Endodermal cell (in vitro differentiated cells): ENCODE measurements around the gene EOLA2. TPM values are rescaled to one million over a fixed set of nuclear protein-coding genes. Genes with fewer than 3 reads are reported as not detected.
"Not testable (repeated sequence)": the region's sequence is repeated elsewhere in the genome, so short reads cannot be mapped to it uniquely, and the experiment has no call there.

Experiments used
- DNase-seq: peaks from one replicate; pipeline ENCODE4 v3.0.0-alpha.2; 2017
- H3K27ac ChIP-seq: 2 replicates; pipeline ENCODE4 v1.5.1; 2013; ENCODE audit warnings: mild to moderate bottlenecking, low read depth, low read length, moderate library complexity
- H3K27me3 ChIP-seq: 2 replicates; pipeline ENCODE4 v1.6.1; 2013; ENCODE audit warnings: mild to moderate bottlenecking, low read length, moderate library complexity; ENCODE audit not compliant: insufficient read depth, control insufficient read depth, poor library complexity, severe bottlenecking
- H3K36me3 ChIP-seq: 2 replicates; pipeline ENCODE4 v1.7.0; 2013; ENCODE audit warnings: mild to moderate bottlenecking, low read length, moderate library complexity; ENCODE audit not compliant: control insufficient read depth, insufficient read depth
- H3K4me1 ChIP-seq: one replicate; pipeline ENCODE4 v1.7.0; 2013; ENCODE audit warnings: low read length; ENCODE audit not compliant: control insufficient read depth, insufficient read depth
- H3K4me3 ChIP-seq: 2 replicates; pipeline ENCODE4 v1.5.1; 2013; ENCODE audit warnings: mild to moderate bottlenecking, low read length, moderate library complexity
- H3K9ac ChIP-seq: 2 replicates; pipeline ENCODE4 v1.6.1; 2013; ENCODE audit warnings: mild to moderate bottlenecking, low read length, moderate library complexity; ENCODE audit not compliant: poor library complexity, severe bottlenecking; ENCODE audit errors: extremely low read depth
- H3K9me3 ChIP-seq: 2 replicates; pipeline ENCODE4 v1.6.1; 2013; ENCODE audit warnings: mild to moderate bottlenecking, low read length, moderate library complexity; ENCODE audit not compliant: control insufficient read depth
- H3K27ac Mint-ChIP-seq: 2 replicates; pipeline ENCODE4 v1.8.0; 2020; ENCODE audit warnings: mixed read lengths
- H3K27me3 Mint-ChIP-seq: 2 replicates; pipeline ENCODE4 v1.8.0; 2021; ENCODE audit warnings: mild to moderate bottlenecking, mixed read lengths; ENCODE audit not compliant: insufficient read depth
- H3K36me3 Mint-ChIP-seq: 2 replicates; pipeline ENCODE4 v1.8.0; 2020; ENCODE audit warnings: low read depth, mixed read lengths
- H3K4me1 Mint-ChIP-seq: 2 replicates; pipeline ENCODE4 v1.8.0; 2020; ENCODE audit warnings: mixed read lengths
- H3K4me3 Mint-ChIP-seq: 2 replicates; pipeline ENCODE4 v1.8.0; 2020; ENCODE audit warnings: mild to moderate bottlenecking, moderate library complexity, mixed read lengths
- H3K9me3 Mint-ChIP-seq: 2 replicates; pipeline ENCODE4 v1.8.0; 2020; ENCODE audit warnings: mild to moderate bottlenecking, mixed read lengths
- WGBS, 2 experiments: methylation state at CpG; one replicate each; pipeline versions ENCODE4 v1.1.5 to v1.1.7; 2013; ENCODE audit warnings: missing lambda C conversion rate in 2 of 2, mixed read lengths in 1 of 2; ENCODE audit not compliant: insufficient coverage in 1 of 2, insufficient read length in 1 of 2; 5-methylcytosine and 5-hydroxymethylcytosine counted together
- total RNA-seq, 2 donors: library from RNA; stranded (reverse); fragmentation: NEBNext Ultra II Directional in 1 of 2; extraction: Animal tissue kit (Norgen Biotek cat#: 25700) in 1 of 2; gene quantifications; 2 replicates in 1 of 2; 3 replicates in 1 of 2; pipeline ENCODE4 v1.2.1, GENCODE V29; 2021
- TF ChIP-seq, protein P1 (sequence below): fragments of 200-600 bp; sonication (generic); conservative IDR thresholded peaks from 2 replicates; pipeline ENCODE4 v1.5.0; 2021; ENCODE audit warnings: antibody characterized with exemption, mild to moderate bottlenecking

Gene EOLA2
- total RNA-seq, 2 donors from 2014 or later, result 24.0 to 37.1 TPM

DNA sequence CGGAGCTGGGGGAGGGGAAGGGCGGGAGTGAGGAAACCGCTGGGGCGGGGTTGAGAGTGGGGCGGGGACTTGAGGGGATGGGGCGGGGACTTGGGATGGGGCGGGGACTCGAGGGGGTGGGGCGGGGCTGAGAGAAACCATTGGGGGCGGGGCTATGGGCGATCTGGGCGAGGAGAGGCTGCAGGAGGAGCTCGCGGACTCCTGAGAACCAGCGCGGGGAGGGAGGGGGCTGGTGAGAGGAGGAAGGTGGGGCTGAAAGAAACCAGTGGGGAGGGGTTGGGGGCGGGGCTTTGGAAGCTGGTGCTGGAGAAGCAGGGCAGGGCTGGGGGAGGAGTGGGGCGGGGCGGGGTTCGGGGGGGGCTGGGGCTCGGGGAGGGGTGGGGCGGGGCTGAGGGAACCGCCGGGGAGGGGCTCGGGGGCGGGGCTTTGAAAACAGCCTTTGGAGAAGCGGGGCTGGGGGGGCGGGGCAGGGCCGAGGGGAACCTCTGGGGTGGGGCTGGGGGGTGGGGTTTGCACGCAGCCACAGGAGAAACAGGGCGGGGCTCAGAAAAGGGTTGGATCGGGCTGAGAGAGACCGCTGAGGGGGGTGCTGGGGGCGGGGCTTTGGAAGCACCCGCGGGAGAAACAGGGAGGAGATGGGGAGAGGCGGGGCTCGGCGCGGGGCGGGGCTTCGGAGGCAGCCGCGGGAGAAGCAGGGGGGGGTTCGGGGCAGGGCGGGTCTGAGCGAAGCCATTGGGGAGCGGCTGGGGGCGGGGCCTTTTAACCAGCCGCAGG, 777 bp upstream of the EOLA2 start:
- Mint-ChIP-seq H3K9me3 (peaks cover 33% of the 10 kb centered on the region), H3K36me3 (peaks cover 6% of the 10 kb centered on the region), H3K27me3 (peaks cover 1% of the 10 kb centered on the region), H3K4me3 (peak overlapping the region; percentile 76), H3K27ac (no peak overlapping the region), H3K4me1 (no peaks in the 10 kb centered on the region)
- DNase-seq, result peak; percentile 96
- no peak overlapping the region for H3K4me3 ChIP-seq
- H3K9ac ChIP-seq, result no peak overlapping the region
- H3K27me3 ChIP-seq, result no peaks in the 10 kb centered on the region
- no peaks in the 10 kb centered on the region for H3K36me3 ChIP-seq
- TF ChIP-seq, protein P1, sequence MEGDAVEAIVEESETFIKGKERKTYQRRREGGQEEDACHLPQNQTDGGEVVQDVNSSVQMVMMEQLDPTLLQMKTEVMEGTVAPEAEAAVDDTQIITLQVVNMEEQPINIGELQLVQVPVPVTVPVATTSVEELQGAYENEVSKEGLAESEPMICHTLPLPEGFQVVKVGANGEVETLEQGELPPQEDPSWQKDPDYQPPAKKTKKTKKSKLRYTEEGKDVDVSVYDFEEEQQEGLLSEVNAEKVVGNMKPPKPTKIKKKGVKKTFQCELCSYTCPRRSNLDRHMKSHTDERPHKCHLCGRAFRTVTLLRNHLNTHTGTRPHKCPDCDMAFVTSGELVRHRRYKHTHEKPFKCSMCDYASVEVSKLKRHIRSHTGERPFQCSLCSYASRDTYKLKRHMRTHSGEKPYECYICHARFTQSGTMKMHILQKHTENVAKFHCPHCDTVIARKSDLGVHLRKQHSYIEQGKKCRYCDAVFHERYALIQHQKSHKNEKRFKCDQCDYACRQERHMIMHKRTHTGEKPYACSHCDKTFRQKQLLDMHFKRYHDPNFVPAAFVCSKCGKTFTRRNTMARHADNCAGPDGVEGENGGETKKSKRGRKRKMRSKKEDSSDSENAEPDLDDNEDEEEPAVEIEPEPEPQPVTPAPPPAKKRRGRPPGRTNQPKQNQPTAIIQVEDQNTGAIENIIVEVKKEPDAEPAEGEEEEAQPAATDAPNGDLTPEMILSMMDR, result no peak
- WGBS, 2 experiments, result 0% methylated on average over 10 of the region's 50 CpGs; no CpG with 5 or more reads in 1 of the 2 experiments
- H3K27ac ChIP-seq, result peak overlapping the region; percentile 86
- no peaks in the 10 kb centered on the region for H3K9me3 ChIP-seq
- no peaks in the 10 kb centered on the region for H3K4me1 ChIP-seq

DNA sequence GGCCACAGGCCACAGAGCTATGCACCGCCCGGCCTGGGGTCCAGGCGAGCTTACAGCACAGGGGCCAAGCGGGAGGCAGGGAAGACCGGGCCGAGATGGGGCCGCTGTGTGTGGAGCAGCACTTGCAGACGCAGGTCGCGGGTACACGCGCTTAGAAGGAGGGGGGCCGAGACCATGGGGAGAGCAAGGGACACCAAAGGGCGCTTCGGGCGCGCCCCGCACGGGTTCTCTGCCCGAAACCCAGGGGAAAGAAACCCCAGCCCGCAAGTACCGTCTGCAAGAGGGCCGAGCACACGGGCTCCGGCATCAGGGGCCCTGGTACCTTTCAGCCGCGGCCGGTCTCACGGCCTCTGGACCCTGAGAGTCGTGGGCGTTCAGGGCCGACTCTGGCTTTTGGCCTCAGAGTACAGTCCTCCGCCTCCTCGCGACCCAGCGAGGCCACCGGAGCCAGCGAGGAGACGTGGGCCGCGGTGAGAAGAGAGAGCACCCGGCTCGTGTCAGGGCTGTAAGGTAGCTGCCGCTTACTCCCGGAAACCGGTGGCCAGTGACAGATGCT, 342 bp downstream of the EOLA2 start:
- Histone ChIP-seq H3K4me3 (peak overlapping the region; percentile 85), H3K27ac (peak overlapping the region; percentile 86), H3K27me3 (no peaks in the 10 kb centered on the region), H3K9me3 (no peaks in the 10 kb centered on the region), H3K9ac (peak overlapping the region; percentile 82), H3K4me1 (no peaks in the 10 kb centered on the region), H3K36me3 (no peaks in the 10 kb centered on the region)
- H3K4me1 Mint-ChIP-seq, result no peaks in the 10 kb centered on the region
- TF ChIP-seq, protein P1, result no peak
- 0% methylated on average over 3 to 46 of the region's 46 CpGs for WGBS, 2 experiments
- peaks cover 6% of the 10 kb centered on the region for H3K36me3 Mint-ChIP-seq
- H3K9me3 Mint-ChIP-seq, result peaks cover 31% of the 10 kb centered on the region
- peaks cover 1% of the 10 kb centered on the region for H3K27me3 Mint-ChIP-seq
- H3K4me3 Mint-ChIP-seq, result peak overlapping the region; percentile 76
- H3K27ac Mint-ChIP-seq, result peak overlapping the region; percentile 94
- peak; percentile 45 for DNase-seq

DNA sequence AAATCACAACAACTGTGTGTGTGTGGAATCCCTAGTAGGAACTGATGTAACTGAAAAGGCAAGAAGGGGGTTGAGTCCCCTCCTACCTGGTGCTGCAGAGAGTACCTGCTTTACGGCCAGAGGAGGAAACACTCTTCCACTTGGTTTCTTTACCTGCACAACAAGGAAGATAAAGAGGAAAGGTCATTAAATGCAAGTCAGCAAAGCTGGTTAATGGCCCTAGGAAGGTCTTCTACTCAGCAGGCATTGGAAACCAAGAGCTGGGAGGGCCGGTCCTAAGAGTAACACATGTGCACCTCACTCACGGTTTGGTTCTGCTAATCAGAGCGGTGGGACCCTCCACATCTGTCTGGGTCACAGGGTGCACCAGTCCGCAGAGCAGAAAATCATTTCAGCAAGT, 963 bp downstream of the EOLA2 start:
- H3K9me3 ChIP-seq, H3K27me3 ChIP-seq, H3K36me3 ChIP-seq, H3K27me3 Mint-ChIP-seq, H3K27ac ChIP-seq, H3K4me1 Mint-ChIP-seq, H3K36me3 Mint-ChIP-seq, H3K4me1 ChIP-seq: not testable (repeated sequence)
- Histone ChIP-seq H3K9ac (peak overlapping the region; percentile 82), H3K4me3 (peak overlapping the region; percentile 85)
- 58 to 65% methylated on average over 4 of the region's 5 CpGs for WGBS, 2 experiments
- peaks cover 31% of the 10 kb centered on the region for H3K9me3 Mint-ChIP-seq
- H3K4me3 Mint-ChIP-seq, result peak overlapping the region; percentile 76
- peak overlapping the region; percentile 74 for H3K27ac Mint-ChIP-seq
- DNase-seq, result peak; percentile 22
